HepG2 (cell line): ENCODE results near the gene RAB3D. TPM values are rescaled to one million over a fixed set of nuclear protein-coding genes. Genes with fewer than 3 reads are reported as not detected.
A peak's percentile ranks its signal among the peaks of the same experiment; 100 is the strongest.

Source experiments
- CTCF ChIP-seq: sonication (generic); formaldehyde crosslinking; IDR thresholded peaks from 2 replicates; pipeline ENCODE4 v1.5.0; 2020; ENCODE audit warnings: mild to moderate bottlenecking, missing genetic modification reagents, moderate library complexity
- FOXM1 ChIP-seq: sonication (generic); formaldehyde crosslinking; IDR thresholded peaks from 2 replicates; pipeline ENCODE4 v1.5.0; 2020; ENCODE audit warnings: missing genetic modification reagents
- GABPB1 ChIP-seq: IDR thresholded peaks from 2 replicates; pipeline ENCODE4 v1.6.1; 2016; ENCODE audit warnings: mild to moderate bottlenecking, missing genetic modification reagents, moderate library complexity, missing compliant biosample characterization
- KDM5B ChIP-seq: sonication (generic); formaldehyde crosslinking; IDR thresholded peaks from 2 replicates; pipeline ENCODE4 v1.4.0; 2020; ENCODE audit warnings: missing genetic modification reagents, mild to moderate bottlenecking, borderline replicate concordance
- NR2F2 ChIP-seq: IDR thresholded peaks from 2 replicates; pipeline ENCODE4 v1.6.1; 2012; ENCODE audit warnings: low read depth, inconsistent platforms, borderline replicate concordance
- RFXANK ChIP-seq: IDR thresholded peaks from 2 replicates; pipeline ENCODE4 v1.6.1; 2016
- SUZ12 ChIP-seq: fragments of 150-350 bp; IDR thresholded peaks from 2 replicates; pipeline ENCODE4 v1.6.1; 2014; ENCODE audit warnings: low read depth, low read length
- ZBTB42 ChIP-seq: sonication (generic); formaldehyde crosslinking; IDR thresholded peaks from 2 replicates; pipeline ENCODE4 v1.5.0; 2020; ENCODE audit warnings: mild to moderate bottlenecking, missing genetic modification reagents
- ZMAT3 ChIP-seq: sonication (generic); formaldehyde crosslinking; conservative IDR thresholded peaks from 2 replicates; pipeline ENCODE4 v1.7.0; 2021; ENCODE audit warnings: missing genetic modification reagents
- ZNF441 ChIP-seq: sonication (generic); formaldehyde crosslinking; IDR thresholded peaks from 2 replicates; pipeline ENCODE4 v1.7.0; 2021; ENCODE audit warnings: missing genetic modification reagents, borderline replicate concordance
- ZNF788 ChIP-seq: sonication (generic); formaldehyde crosslinking; IDR thresholded peaks from 2 replicates; pipeline ENCODE4 v1.5.0; 2020; ENCODE audit warnings: mild to moderate bottlenecking, missing genetic modification reagents, borderline replicate concordance
- polyA plus RNA-seq, 8 experiments: library from polyadenylated mRNA; depleted of rRNA in 3 of 8; stranded (reverse) in 7 of 8; unstranded in 1 of 8; fragments of >200 nt; fragmentation: Illumina TruSeq in 4 of 8; extraction: Trizol in 4 of 8; gene quantifications; 2 replicates each; pipeline versions ENCODE4 v1.2.1 to v1.2.3, GENCODE V29; 2011 to 2016; ENCODE audit warnings: low read depth in 4 of 8, missing spikeins in 1 of 8, mixed read lengths in 1 of 8; ENCODE audit not compliant: insufficient read depth in 1 of 8
- total RNA-seq, 5 experiments: library from RNA; depleted of rRNA; stranded (reverse); fragments of >200 nt; fragmentation: Illumina TruSeq; extraction: Trizol; gene quantifications; 2 replicates each; pipeline ENCODE4 v1.2.3, GENCODE V29; 2016; ENCODE audit warnings: low read depth in 1 of 5
- TF ChIP-seq, protein P1 (sequence below): sonication (generic); formaldehyde crosslinking; IDR thresholded peaks from 2 replicates; pipeline ENCODE4 v1.4.0; 2020; ENCODE audit warnings: missing genetic modification reagents
- TF ChIP-seq, protein P2 (sequence below): sonication (generic); formaldehyde crosslinking; IDR thresholded peaks from 2 replicates; pipeline ENCODE4 v1.4.0; 2020; ENCODE audit warnings: missing genetic modification reagents
- TF ChIP-seq, protein P3 (sequence below): sonication (generic); formaldehyde crosslinking; IDR thresholded peaks from 2 replicates; pipeline ENCODE4 v1.4.0; 2020; ENCODE audit warnings: missing genetic modification reagents
- TF ChIP-seq, protein P4 (sequence below): sonication (generic); formaldehyde crosslinking; IDR thresholded peaks from 2 replicates; pipeline ENCODE4 v1.4.0; 2020; ENCODE audit warnings: missing genetic modification reagents
- TF ChIP-seq, protein P5 (sequence below): IDR thresholded peaks from 2 replicates; pipeline ENCODE4 v1.6.1; 2016; ENCODE audit warnings: control low read depth

Gene RAB3D
- total and polyA plus RNA-seq, 2 of the 13 experiments (the other 11 are each of a cell fraction or from before 2014, with no cell fraction given): 2.0 to 16.1 TPM

DNA sequence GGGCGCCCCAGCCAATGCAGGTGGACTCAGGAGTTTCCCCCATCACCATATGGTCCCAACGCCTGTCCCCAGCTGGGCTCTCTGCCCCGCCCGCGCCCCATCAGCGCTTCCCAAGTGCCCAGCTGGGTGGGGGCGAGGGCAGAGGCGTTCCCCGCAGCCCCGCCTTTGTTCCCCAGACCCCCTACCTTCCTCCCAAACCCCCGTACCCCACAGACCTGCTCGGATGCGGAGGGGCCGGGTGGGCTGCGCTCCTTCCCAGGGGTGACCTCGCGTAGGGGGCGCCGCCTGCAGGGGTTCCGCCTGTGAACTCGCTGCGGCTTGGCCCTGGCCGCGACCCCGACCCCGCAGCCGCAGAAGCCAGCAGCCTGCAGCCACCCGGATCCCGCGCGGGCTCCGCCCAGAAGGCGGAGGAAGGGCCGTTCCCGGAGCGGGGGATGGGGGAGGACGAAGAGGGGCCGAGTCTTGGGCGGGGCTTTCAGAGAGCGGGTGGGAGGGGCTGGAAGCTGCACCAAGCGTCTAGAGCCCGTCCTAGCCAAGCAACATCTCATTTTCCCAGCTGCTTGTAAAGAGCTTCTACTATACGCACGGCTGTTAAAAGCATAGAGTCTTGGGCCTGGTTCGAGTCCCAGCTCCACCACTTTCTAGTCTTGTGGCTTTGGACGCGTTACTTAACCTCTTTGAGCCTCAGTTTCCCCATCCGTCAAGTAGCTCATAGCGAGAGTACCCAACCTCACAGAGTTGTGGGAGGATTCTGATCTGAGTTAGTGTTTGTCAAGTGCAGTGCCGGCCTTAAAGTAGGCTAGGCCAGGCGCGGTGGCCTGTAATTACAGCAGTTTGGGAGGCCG is at the start of gene RAB3D (continued):
- TF ChIP-seq, protein P1, sequence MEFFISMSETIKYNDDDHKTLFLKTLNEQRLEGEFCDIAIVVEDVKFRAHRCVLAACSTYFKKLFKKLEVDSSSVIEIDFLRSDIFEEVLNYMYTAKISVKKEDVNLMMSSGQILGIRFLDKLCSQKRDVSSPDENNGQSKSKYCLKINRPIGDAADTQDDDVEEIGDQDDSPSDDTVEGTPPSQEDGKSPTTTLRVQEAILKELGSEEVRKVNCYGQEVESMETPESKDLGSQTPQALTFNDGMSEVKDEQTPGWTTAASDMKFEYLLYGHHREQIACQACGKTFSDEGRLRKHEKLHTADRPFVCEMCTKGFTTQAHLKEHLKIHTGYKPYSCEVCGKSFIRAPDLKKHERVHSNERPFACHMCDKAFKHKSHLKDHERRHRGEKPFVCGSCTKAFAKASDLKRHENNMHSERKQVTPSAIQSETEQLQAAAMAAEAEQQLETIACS (CRISPR knock-in tag): no peak
- no peak; the same call in 1 of the 2 replicates for TF ChIP-seq ZNF788 (CRISPR knock-in tag)
- no peak for TF ChIP-seq FOXM1 (CRISPR knock-in tag)
- no peak for TF ChIP-seq ZMAT3 (CRISPR knock-in tag)
- no peak for TF ChIP-seq KDM5B (CRISPR knock-in tag)
- TF ChIP-seq, protein P2, sequence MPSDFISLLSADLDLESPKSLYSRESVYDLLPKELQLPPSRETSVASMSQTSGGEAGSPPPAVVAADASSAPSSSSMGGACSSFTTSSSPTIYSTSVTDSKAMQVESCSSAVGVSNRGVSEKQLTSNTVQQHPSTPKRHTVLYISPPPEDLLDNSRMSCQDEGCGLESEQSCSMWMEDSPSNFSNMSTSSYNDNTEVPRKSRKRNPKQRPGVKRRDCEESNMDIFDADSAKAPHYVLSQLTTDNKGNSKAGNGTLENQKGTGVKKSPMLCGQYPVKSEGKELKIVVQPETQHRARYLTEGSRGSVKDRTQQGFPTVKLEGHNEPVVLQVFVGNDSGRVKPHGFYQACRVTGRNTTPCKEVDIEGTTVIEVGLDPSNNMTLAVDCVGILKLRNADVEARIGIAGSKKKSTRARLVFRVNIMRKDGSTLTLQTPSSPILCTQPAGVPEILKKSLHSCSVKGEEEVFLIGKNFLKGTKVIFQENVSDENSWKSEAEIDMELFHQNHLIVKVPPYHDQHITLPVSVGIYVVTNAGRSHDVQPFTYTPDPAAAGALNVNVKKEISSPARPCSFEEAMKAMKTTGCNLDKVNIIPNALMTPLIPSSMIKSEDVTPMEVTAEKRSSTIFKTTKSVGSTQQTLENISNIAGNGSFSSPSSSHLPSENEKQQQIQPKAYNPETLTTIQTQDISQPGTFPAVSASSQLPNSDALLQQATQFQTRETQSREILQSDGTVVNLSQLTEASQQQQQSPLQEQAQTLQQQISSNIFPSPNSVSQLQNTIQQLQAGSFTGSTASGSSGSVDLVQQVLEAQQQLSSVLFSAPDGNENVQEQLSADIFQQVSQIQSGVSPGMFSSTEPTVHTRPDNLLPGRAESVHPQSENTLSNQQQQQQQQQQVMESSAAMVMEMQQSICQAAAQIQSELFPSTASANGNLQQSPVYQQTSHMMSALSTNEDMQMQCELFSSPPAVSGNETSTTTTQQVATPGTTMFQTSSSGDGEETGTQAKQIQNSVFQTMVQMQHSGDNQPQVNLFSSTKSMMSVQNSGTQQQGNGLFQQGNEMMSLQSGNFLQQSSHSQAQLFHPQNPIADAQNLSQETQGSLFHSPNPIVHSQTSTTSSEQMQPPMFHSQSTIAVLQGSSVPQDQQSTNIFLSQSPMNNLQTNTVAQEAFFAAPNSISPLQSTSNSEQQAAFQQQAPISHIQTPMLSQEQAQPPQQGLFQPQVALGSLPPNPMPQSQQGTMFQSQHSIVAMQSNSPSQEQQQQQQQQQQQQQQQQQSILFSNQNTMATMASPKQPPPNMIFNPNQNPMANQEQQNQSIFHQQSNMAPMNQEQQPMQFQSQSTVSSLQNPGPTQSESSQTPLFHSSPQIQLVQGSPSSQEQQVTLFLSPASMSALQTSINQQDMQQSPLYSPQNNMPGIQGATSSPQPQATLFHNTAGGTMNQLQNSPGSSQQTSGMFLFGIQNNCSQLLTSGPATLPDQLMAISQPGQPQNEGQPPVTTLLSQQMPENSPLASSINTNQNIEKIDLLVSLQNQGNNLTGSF (CRISPR knock-in tag): no peak
- TF ChIP-seq ZNF441 (CRISPR knock-in tag): no peak
- TF ChIP-seq ZBTB42 (CRISPR knock-in tag): no peak
- TF ChIP-seq, protein P3, sequence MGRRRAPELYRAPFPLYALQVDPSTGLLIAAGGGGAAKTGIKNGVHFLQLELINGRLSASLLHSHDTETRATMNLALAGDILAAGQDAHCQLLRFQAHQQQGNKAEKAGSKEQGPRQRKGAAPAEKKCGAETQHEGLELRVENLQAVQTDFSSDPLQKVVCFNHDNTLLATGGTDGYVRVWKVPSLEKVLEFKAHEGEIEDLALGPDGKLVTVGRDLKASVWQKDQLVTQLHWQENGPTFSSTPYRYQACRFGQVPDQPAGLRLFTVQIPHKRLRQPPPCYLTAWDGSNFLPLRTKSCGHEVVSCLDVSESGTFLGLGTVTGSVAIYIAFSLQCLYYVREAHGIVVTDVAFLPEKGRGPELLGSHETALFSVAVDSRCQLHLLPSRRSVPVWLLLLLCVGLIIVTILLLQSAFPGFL (CRISPR knock-in tag): no peak
- TF ChIP-seq NR2F2: no peak
- TF ChIP-seq, protein P4, sequence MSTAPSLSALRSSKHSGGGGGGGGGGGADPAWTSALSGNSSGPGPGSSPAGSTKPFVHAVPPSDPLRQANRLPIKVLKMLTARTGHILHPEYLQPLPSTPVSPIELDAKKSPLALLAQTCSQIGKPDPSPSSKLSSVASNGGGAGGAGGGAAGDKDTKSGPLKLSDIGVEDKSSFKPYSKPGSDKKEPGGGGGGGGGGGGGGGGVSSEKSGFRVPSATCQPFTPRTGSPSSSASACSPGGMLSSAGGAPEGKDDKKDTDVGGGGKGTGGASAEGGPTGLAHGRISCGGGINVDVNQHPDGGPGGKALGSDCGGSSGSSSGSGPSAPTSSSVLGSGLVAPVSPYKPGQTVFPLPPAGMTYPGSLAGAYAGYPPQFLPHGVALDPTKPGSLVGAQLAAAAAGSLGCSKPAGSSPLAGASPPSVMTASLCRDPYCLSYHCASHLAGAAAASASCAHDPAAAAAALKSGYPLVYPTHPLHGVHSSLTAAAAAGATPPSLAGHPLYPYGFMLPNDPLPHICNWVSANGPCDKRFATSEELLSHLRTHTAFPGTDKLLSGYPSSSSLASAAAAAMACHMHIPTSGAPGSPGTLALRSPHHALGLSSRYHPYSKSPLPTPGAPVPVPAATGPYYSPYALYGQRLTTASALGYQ (CRISPR knock-in tag): no peak
- no peak for TF ChIP-seq RFXANK (CRISPR knock-in tag)
- no peak for TF ChIP-seq SUZ12
- TF ChIP-seq CTCF (CRISPR knock-in tag): peak; percentile 28; the same call in 1 of the 2 replicates
- peak; percentile 52; the same call in 1 of the 2 replicates for TF ChIP-seq GABPB1 (CRISPR knock-in tag)
- TF ChIP-seq, protein P5, sequence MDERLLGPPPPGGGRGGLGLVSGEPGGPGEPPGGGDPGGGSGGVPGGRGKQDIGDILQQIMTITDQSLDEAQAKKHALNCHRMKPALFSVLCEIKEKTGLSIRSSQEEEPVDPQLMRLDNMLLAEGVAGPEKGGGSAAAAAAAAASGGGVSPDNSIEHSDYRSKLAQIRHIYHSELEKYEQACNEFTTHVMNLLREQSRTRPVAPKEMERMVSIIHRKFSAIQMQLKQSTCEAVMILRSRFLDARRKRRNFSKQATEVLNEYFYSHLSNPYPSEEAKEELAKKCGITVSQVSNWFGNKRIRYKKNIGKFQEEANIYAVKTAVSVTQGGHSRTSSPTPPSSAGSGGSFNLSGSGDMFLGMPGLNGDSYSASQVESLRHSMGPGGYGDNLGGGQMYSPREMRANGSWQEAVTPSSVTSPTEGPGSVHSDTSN (CRISPR knock-in tag): no peak
